Right lung (tissue), 5 donors: ENCODE data around the gene RGL2. TPM values are rescaled to one million over a fixed set of nuclear protein-coding genes. Genes with fewer than 3 reads are reported as not detected.
"Not testable (repeated sequence)": the region's sequence is repeated elsewhere in the genome, so short reads cannot be mapped to it uniquely, and the experiment has no call there.

Source experiments
- DNase-seq, 2 donors: peaks; one replicate each; pipeline ENCODE4 v3.0.0-alpha.2; 2013
- polyA plus RNA-seq, 5 donors: library from polyadenylated mRNA; unstranded; fragments of 120-200 nt; gene quantifications; one replicate each; pipeline versions ENCODE4 v1.2.1 to v1.2.3, GENCODE V29; 2013; ENCODE audit warnings: inconsistent platforms in 1 of 5, low replicate concordance in 1 of 5; ENCODE audit not compliant: insufficient read length in 5 of 5, insufficient read depth in 1 of 5

RGL2 gene
- polyA plus RNA-seq, 5 donors, result 123 to 169 (median 149) TPM

DNA sequence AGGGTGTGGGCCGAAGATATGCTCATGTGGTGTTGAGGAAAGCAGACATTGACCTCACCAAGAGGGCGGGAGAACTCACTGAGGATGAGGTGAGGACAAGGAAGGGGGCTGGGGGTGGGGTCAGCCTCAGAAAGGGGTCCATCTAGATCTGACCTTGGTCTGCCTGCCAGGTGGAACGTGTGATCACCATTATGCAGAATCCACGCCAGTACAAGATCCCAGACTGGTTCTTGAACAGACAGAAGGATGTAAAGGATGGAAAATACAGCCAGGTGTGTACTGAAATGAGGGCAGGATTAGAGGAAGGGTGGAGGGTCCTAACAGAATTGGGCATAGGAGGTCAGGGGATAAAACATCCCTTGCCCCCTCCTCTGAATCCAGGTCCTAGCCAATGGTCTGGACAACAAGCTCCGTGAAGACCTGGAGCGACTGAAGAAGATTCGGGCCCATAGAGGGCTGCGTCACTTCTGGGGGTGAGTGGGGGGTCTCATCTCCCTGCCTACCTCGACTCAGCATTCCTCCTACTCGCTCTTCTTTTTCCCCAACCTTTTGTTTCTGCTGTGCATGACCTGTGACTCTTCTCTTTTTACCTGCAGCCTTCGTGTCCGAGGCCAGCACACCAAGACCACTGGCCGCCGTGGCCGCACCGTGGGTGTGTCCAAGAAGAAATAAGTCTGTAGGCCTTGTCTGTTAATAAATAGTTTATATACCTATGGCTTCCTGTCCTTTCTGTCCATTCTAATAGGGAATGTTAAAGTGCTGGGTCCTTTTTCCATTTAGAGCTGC lies 22.8 kb downstream of the RGL2 start:
- DNase-seq, result not testable (repeated sequence)

DNA sequence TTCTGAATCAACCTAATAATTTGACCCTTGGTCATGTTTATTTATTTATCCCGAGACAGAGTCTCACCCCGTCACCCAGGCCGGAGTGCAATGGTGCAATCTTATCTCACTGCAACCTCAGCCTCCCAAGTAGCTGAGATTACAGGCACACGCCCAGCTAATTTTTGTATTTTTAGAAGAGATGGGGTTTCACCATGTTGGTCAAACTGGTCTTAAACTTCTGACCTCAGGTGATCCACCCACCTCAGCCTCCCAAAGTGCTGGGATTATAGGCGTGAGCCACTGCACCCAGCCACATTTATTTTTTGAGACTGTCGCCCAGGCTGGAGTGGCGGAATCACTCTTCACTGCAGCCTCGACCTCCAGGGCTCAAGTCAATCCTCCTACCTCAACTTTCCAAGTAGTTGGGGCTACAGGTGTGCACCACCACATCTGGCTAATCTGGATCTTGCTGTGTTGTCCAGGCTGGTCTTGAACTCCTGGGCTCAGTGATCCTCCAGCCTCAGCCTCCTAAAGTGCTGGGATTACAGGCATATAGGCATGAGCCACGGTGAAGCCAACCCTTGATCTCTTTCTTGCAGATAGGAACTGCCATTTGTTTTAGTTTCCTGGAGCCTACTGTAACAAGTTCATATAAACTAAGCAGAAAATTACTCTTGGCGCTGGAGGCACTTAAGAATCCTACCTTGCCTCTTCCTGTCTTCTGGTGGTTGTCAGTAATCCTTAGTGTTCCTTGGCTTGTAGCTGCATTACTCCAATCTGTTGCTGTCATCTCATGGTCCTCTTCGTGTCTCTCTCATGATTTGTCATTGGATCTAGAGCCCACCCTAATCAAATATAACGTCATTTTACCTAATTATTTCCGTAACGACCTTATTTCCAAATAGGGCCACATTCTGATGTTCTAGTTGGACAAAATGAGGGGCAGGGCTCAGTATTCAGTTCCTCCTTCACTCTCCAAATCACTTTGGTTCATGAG lies 24.5 kb downstream of the RGL2 start:
- DNase-seq, result no peak

DNA sequence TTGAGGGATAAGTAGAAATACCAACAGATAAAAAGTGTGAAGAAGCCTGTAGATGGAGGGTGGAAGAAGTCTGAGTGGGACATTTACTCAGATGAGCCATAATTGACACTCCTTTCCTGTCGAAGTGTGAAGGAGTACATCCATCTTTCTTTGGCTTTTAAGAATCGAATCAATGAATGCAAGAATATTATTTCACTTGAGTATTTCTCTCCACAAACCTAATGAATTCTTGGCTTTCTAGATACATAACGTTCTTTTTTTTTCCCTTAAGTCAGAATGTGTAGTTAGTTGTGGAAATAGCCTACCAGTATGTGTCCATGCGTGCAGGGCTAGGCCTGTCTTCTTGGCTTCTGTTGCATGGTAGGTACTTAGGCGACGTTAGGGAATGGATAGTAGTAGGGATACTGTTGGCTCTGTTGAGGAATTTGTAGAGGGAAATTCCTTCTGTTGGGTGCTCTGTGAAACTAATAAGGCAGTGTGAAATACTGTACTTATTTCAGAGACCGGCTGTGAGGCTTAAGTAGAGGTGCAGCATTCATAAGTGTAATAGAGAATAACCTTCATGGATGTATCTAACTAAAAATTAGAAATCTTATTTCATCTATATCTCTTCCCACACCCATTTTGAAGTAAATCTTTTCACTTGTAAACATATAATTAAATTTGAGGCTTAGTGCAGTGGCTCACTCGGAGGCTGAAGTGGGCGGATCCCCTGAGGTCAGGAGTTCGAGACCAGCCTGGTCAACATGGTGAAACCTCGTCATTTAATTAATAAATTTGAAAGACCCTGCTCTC lies 25.4 kb downstream of the RGL2 start:
- DNase-seq, result no peak

DNA sequence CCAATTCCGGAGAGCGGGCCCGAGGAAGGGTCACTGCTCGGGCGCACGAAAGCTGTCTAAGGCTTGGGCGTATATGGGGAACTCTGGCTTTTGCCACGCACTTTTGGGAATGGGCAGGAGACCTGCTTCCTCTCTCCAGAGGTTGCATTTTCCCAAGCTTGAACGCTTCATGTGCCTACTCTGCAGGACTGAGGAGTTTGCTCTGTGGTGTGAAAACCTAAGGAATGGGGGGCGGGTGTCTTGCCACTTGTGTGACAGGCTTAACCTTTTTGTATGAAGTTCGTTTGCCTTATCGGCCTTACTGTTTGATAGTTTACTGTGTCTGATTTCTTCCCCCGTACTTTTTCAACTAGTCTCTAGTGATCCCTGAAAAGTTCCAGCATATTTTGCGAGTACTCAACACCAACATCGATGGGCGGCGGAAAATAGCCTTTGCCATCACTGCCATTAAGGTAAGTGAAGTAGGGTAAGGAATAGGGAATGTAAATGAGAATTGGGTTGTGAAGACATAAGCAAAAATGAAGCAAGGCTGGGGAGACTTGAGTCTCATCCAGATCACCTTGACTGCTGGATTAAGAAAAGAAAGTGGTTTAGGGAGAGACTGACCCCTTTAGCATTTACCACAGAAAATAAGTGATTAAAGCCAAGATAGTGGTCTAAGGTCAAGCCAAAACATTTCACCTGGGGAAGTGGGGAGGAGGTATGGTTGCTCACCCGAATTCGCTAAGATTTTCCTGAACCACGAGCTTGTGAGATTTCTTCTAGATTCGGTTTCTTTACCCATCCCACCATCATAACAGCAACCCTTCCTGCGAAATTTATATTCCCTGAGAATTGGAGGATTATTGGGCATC lies 26.2 kb downstream of the RGL2 start:
- DNase-seq, result no peak

DNA sequence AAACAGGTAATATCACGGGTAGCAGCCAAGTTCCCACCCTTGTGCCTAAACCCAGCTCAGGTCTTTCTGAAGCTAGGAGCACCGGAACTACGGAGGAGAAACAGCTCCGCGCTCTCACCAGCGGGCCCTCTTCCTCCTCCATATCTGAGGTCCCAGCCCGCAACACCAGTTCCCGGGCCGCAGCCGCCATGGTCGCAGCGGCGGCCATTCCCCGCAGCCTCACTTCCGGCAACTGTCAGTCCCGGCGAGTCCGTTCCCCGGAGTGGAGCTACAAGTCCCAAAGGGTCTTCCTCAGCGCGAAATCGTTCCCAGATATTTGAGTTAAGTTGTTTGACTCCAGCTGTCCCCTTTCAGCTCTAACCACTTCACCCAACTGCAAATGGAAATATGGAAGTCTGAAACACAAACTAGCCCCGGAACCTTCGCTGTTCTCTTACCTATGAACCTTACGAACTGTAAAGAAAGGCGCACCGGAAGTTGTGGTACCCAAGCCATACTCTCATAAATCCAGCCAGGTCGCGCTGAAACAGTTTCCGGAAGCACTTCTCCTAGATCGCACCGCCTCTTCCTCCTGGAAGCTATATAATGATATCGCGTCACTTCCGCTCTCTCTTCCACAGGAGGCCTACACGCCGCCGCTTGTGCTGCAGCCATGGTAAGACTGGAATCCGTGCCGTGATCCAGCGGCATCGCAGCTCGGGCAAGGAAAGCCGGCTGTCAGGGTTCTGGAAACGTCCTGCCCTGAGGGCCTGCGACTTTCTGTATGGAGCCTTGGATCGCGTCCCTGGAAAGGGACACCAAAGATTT lies 27.1 kb downstream of the RGL2 start, which contains the start of the genes RPS18 and VPS52:
Gene RPS18 (plus strand): TSS at position 608 of the 807 bp plus-strand sequence. CDS start 45 bp downstream, at position 653.
Gene VPS52 (minus strand): TSS at position 409 of the 807 bp plus-strand sequence. CDS start 201 bp downstream, at position 208.
- peak; percentile 96 to 97 for DNase-seq

DNA sequence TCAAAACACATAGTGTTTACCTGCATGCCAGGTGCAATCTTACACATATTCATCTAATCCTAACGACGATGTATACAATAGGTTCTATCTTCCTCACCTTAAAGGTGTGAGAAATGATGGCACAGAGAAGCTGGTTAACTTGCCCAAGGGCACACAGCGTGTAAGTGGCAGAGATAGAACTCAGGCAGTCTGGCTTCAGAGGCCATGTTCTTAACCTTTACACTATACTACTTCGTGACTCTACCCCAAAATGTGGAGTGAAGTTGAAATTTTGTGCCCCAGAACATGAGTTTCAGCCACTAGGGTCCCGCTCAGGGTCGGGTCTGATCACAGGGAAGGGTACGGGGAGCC lies 27.6 kb downstream of the RGL2 start:
- no peak for DNase-seq

DNA sequence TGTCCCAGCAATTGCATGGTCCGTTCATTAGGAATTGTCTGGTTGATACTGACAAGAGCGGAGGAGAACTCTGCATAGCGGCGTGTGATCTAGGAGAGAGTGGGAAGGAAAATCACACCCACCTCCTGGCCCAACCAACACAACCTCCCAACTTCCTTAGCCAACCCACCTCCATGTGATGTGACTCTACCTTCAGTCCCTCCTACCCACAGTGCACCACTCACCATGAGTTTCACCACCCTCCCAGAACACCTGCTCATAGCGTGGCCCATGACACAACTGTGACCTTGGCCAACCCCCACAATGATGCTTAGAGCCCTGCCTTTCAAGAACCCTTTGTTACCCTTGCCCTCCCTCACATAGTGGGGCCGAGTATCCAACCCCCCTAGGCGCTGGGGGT lies 34.7 kb downstream of the RGL2 start:
- no peak for DNase-seq

DNA sequence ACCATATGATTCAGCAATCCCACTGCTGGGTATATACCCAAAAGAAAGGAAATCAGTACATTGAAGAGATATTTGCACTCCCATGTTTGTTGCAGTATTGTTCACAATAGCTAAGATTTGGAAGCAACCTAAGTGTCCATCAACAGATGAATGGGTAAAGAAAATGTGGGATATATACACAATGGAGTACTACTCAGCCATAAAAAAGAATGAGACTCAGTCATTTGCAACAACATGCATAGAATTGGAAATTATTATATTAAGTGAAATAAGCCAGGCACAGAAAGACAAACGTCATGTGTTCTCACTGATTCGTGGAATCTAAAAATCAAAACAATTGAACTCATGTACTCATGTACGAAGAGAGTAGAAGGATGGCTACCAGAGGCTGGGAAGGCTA lies 36.3 kb downstream of the RGL2 start:
- DNase-seq, result not testable (repeated sequence)

DNA sequence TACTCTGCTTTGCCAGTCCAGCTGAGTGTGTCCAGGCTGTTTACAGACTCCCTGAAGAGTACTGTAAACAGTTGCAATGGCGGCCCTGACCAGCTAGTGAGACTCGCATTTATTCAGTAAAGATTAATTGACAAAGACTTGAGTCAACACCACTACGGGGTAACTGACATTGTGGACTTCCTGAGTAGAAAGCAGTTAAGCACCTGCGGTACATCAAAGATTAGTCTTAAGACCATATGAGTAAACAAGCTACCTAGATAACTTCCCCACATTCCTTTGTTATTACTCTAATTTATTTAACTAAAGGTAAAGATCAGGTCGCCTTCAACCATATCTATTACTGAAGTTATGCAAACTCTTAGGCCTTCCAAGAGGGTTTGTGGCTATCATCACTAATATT lies 39.7 kb downstream of the RGL2 start:
- no peak for DNase-seq

DNA sequence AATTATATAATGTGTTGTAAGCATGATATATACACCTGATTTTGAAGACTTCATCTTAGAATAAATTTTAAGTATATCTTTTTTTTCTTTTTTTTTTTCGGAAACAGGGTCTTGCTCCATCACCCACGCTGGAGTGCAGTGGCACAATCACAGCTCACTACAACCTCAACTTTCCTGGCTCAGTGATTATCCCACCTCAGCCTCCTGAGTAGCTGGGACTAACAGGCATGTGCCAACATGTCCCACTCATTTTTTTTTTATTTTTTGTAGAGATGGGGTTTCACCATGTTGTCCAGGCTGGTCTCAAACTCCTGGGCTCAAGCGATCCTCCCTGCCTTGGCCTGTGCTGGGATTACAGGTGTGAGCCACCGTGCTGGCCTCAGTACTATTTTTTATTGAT lies 44.2 kb downstream of the RGL2 start:
- no peak for DNase-seq

DNA sequence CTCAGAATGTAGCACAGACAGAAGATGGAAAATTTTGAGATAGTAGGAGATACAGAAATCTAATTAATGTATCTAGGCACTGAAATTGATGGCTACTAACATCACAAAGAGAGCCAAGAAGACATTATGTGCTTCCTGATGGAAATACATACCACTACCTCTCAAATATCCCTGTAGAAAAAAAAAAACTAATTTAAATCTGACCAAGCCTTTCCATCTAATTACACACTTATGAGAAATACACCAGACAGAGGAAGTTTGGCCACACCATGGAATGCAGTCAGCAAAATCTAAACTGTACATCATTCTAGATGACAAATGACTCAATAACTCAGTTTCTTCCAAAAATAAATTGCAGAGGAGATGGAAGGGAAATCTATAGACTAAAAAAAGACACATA lies 46.0 kb downstream of the RGL2 start:
- no peak for DNase-seq

DNA sequence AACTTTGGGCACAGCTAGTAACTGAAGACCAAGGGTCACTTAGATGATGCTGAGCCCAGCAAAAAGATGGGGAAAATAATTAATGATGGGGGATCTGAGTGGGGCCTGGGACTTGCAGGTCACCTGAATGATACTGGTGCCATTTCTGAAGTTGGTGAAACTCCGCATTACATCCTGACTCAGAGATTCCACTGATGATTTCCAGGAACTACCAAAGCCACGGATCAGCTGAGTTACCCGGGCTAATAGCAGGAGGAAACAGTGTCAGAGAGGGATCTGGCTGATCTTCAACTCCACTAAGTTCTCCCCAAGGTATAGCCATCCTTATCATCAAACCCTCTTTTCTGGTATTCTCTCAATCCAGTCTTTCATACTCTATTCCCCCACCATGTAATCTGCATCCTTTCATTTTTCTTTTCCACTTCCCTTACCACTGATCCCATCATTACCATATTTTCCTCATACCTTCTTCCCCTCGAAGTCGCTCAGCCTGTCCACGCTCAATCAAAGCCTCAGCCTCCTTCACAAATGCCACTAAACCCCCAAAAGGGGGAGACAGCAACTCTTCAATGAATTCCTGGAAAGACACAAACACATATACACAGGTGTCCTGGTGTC lies 47.2 kb downstream of the RGL2 start:
- no peak for DNase-seq

DNA sequence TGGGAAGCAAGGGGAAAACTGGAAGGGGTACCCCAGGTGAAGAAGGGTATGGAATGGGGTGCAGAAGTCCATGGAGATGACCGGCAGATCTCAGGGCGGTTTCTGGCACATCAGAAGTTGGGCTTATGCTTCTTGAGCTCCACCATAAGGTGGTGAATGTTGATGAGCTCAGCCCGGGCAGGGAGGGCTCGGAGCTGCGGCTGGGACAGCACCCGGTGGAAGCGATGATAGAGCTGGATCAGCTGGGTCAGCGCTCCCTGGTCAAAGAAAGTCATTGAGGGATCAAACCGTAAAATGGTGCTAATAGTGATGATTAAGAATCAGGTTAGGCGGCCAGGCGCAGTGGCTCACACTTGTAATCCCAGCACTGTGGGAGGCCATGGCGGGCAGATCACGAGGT lies 48.0 kb downstream of the RGL2 start:
- DNase-seq, result no peak

DNA sequence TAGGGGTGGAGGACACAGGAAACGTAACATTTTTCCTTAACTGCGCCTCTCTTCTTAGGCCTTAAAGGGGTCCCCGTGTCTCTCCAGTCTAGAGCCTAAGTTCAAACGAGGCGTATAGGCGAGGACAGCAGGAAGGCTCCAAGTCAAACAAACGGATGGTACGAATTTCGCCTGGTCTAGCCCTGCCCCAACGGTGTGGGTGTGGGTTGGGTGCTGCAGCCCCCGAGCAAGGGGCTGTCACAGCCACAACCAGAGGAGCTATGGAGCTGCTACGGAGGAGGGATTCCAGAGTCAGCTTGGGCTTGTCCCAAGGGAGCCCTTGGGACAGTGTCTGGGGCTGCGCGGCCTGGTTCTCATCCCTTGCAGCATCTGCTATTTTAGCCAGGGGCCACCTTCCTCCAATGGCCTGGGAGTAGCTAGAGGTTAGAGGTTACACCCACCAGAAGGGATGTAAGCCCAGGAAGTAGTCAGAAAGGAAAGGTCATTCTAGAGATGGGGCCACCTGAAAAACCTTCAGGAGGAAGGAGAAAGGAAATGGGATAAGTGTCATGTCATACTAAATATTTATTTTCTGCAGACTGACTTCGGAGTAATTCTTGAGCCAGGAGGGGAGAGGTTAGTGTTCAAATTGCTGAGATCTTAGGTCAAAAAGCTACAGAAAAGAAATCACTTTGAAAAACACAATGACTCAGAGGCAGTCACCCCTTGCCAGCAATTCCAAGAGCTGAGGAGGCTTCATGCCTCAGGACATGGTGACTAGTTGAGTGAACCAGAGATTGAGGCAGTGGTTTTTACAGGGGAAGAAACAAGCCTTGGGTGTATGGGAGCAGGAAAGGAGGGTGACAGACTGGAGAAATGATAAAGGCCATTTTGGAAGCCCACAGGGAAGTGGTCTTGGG lies 48.8 kb downstream of the RGL2 start:
- DNase-seq, result peak in 1 of 2 donors; percentile 3

DNA sequence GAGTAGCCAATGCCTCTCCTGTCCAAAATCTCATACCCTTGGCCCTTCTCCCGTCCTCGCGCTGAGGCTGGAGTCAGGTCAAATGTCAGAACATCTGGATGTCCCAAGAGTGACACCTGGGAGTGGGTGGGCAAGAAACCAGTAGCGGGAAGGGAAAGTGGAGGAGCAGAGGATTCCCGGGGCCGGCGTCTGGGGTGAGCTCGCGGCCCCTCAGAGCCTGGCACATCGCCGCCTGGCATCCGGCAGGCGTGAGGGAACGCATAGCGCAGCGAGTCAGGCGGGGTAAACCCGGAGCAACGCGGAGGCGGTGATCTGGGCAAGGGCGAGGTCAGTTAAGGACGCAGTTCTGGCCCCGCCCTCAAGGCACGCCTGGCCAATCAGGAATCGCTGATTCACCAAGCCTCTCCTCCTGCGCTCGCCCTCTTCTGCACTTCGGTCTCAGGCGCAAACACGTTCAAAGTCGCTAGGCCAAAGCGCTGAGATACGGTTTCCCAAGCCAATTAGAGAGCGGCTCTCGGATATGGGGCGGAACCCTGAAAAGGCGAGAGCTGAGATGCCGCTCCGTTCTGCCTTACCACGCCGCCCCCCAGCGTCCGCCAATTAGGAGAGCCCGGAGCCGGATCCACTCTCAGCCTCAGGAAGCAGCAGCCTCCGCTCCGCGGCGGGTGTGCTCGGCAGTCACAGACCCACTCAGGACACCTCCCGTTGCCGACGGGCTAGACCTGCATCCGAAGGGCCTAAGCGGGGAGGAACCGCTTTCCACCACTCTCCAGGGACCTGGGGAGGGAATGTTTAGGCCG lies 49.6 kb downstream of the RGL2 start:
- DNase-seq, result peak; percentile 94 to 96

DNA sequence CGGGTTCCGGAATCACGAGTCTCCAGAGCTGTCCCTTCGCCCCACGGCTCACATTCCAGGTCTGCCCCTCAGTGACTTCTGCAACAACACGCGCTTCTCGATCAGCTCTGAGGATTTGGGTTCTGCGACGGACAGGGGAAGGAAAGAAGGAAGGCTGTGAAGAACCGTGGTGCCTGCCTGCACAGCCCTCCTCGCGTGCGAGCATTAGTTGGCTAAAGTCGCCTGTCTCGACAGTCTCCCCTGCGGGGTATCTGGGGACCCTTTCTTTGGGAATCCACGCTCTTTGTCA lies 50.2 kb downstream of the RGL2 start:
- DNase-seq, result no peak

DNA sequence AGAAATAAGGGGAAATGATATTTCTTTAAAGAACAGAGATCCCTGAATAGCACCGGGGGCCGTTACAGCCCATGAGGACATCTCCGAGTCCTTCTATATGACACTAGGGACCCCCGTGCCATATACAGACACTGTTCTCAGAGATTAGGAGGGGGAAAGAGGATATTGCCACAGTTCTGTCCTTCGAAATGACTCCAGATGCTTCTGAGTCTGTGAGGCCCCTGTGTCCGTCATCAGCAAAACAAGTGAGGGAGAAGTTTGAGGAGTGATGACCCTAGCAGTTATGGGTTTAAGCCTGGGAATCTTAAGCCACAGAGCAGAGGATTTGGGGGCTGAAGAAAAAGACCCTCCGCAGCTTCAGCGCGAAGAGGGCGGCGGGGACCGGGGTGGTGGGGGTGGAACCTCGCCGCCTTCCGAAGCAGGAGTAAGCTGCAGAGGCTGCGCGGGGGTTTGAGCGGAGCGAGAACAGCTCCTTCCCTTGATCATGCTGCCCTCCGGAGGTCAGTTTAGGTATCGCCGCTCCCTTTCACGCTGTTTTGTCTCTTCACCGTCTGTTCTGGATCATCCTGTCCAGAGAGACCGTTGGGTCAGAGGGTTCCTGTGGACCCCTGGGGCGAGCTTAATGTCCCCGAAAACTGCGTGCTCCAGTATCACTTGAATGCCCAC lies 50.6 kb downstream of the RGL2 start:
- DNase-seq, result peak; percentile 80 to 86
